ENCODE results near the gene SPRYD3.
A peak's percentile ranks its signal among the peaks of the same experiment; 100 is the strongest.
"Not testable (repeated sequence)": the region's sequence is repeated elsewhere in the genome, so short reads cannot be mapped to it uniquely, and the experiment has no call there.

The SPRYD3 gene

GRCh38 chr12:53101931-53102781 is 23.0 kb upstream of the SPRYD3 start:
- DNase-seq: no peak

DNA sequence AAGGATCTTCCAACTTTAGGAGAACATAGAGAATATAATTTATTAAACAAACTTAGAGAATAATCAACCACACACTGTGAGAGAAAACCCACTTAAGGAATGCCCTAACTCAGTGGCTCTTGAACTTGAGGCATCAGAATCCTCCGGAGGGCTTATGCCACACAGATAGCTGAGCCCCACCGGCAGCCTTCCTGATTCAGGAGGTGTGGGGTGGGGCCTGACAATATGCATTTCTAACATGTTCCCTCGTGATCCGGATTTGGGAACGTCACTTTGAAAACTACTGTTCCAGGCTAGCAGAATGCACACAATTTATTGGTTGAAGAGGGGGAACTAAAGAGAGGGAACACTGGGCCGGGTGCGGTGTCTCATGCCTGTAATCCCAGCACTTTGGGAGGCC is 22.1 kb upstream of the SPRYD3 start:
- no peak for DNase-seq

DNA sequence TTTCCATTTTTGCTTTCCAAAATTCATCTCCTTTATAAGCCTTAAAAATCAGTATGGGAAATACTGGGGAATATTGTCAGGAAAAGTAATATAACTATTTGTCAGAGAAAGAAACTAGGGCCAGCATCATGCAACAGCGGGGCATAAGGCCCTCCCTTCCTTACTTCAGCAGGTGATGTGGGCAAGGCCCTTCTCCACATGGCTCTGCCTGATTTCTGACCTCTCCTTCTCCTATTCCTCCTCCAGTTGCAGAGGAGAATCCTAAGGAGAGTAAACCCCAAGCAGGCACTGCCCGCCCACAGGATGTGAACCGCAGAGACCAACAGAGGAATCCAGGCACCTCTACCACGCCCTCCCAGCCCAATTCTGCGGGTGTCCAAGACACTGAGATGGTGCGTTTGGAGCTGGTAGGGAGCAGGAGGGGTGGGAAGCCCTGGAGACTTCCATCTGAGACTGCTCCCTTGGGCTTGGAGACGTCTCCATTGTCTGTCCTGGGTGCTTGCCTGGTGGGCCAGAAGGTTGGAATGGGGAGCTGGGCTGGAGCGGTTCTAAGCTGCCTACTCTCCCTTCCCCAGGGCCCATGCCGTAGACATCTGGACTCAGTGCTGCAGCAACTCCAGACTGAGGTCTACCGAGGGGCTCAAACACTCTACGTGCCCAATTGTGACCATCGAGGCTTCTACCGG is 21.4 kb upstream of the SPRYD3 start:
- DNase-seq: no peak

GRCh38 chr12:53099071-53099882 is 20.1 kb upstream of the SPRYD3 start:
- peak; percentile 53 for DNase-seq

DNA sequence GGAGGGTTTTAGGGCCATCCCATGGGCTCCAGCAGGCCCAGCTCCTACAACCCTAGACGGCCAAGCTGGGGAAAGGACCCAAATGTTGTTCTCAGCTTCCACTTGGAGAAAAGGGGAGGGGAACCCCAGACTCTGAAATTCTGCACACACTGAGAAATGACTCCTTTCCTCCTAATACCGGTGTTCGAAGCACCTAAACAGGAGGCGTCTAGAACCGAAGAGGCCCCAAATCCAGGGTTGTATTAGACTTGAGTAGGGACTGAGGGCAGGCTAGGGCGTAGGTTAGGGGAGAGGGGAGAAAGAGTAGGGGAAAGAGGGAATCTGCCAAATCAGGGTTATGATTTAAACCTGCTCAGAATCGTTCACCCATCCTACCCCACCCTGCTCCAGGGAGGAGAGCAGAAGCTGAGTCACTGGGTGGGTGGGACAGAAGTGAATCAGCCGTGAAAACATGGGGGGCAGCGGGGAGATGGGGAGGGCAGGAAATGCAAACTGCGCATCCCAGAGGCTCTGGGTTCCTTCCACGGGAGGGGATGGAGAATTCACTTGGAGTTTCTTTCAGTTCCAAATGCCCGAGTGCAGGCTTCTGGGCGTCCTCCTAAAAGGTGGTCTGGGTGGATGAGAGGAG is 19.3 kb upstream of the SPRYD3 start:
- DNase-seq: no peak

- DNase-seq: no peak
Measured at GRCh38 chr12:53097564-53098353, 18.6 kb upstream of the SPRYD3 start, which contains the start of gene IGFBP6. Gene IGFBP6, plus strand, starts transcription at chr12:53097667. Its CDS starts 51 bp downstream, at chr12:53097718.

- no peak for DNase-seq
Measured at GRCh38 chr12:53097207-53097563, 18.0 kb upstream of the SPRYD3 start.

DNA sequence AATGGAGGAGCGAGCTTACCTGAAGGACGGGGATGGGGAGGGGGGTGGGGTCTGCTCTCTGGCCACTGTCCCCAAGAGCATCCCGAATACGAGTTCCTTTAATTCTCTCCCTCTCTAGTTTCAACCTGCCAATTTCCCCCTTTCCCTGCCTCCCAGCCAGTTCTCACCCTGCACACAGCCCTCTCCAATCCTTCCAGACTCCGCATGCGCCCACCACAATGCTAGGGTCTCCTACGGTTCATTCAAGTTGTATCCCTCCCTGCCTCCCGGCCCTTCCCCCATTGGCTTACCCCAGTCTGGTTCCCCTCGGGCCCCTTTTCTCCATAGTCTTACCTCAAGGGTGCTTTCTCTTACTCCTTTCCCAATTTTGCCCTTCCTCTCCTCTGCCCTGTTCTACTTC is 17.6 kb upstream of the SPRYD3 start:
- no peak for DNase-seq

GRCh38 chr12:53096089-53096741 is 17.0 kb upstream of the SPRYD3 start:
- no peak for DNase-seq

GRCh38 chr12:53095596-53095895 is 16.4 kb upstream of the SPRYD3 start:
- not testable (repeated sequence) for DNase-seq

DNA sequence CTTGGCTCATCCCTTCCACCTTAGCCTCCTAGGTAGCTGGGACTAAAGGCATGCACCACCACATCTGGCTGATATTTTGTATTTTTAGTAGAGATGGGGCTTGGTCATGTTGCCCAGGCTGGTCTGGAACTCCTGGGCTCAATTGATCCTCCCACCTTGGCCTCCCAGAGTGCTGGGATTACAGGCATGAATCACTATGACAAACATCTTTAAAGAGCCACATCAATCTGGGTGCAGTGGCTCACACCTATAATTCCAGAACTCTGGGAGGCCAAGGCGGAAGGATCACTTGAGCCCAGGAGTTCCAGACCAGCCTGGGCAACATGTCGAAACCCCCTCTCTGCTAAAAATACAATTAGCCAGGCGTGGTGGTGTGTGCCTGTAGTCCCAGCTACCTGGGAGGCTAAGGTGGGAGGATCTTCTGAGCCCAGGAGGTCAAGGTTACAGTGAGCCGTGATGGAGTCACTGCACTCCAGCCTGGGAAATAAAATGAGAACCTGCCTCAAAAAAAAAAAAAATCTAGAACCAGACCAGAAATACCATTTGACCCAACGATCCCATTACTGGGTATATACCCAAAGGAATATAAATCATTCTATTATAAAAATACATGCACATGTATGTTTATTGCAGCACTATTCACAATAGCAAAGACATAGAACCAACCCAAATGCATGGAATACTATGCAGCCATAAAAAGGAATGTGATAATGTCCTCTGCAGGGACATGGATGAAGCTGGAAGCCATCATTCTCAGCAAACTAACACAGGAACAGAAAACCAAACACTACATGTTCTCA is 15.8 kb upstream of the SPRYD3 start:
- DNase-seq: not testable (repeated sequence)

- DNase-seq: no peak
Measured at GRCh38 chr12:53094394-53094787, 15.2 kb upstream of the SPRYD3 start.

DNA sequence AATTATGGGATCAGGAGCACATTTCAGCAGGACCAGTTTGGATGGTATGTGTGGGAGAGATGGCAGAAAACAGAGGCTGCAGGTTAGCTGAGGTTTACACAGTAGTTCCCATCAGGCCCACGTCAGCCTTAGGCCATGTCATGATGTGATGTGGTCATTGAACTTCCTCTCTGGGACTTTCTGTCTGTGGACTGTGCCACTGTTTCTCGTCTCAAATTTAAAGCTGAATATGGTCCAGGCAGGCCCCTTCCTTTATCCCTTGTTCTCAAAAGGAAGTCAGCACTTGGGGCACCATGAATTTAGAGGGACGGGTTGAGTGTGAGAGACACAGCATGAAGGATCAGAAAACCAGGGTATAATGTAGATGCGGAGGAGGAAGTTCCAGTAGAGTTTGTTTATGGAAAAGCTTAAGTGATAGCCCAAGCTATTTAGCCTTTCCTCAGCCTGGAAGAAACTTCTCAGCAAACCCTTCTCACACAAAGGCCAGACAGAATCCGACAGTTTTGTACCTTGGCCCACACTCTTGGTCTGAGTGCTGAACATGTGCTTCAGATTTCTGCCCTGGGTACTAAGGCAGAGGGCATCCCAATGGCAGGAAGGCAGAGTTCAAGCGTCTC is 14.7 kb upstream of the SPRYD3 start:
- no peak for DNase-seq

DNA sequence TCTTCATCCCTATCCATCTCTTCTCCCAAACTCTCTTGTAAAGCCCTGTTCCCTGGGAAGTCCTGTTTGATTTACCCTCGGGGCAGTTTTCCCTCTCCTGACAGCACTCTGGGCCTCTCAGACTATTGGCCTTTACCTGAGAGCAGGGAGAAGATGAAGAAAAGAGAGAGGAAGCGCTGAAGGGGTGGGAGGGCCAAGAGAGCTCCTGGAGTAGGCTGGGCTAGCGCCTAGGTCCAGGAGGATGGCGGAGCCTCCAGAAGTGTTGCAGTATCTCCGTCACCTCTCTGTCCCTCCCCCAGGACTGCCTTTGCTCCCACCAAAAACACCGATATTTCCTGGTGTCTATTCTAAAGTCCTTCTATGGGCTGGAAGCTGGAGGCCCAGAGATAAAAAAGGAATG is 12.6 kb upstream of the SPRYD3 start:
- no peak for DNase-seq

GRCh38 chr12:53090554-53090953 is 11.4 kb upstream of the SPRYD3 start:
- DNase-seq: no peak

- no peak for DNase-seq
Measured at GRCh38 chr12:53090105-53090504, 10.9 kb upstream of the SPRYD3 start.

DNA sequence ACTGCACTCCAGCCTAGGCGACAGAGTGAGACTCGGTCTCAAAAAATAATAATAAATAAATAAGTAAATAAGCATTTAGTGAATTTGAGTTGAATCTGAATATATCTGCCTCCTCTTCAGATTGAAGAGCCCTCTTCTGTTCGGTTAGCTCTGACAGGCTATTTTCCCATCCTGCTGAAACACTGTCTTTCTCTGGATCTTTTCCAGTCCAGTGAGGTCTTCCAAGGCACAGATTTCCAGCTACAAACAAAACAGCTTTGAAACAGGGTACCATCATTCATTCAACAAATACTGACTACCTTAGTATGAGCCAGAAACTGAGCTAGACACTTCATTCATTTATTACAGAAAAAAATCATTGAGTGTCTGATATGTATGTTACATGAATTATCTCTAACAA is 7.2 kb upstream of the SPRYD3 start:
- no peak for DNase-seq

- DNase-seq: no peak
Measured at GRCh38 chr12:53082637-53083175, 3.5 kb upstream of the SPRYD3 start.

DNA sequence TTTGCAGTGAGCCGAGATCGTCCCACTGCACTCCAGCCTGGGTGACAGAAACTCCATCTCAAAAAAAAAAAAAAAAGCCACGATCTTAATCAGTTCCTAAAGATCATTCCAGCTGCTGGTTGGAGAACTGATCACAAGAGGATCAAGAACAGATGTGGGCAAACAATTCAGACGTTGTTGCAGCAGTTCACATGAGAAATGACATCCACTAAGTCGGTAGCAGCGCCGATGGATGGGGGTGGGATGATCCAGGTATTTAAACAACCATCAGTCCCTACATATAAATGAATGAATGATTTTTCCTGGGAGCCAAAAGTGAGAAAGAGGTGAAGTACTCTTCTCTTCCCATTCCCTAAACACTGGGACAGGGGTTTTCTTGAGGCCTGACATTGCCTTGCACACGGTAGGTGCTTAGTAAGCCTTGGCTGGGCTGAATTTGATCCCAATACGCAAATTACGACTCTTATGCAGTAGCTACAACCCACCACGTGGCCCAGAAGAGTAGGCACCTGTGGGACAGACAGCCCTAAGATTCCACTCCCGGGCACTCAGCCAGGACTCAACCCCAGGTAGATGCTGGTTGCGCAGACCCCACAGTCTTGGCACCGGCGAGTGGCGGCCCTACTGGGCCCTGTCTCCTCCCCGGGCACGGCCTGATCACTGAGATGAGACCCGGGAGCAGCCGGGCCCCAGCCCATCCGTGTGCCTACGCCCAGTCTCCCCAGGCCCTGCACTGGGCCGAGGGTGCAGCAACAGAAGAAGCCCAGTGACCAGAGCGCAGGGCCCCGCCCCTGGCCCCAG is 565 bp downstream of the SPRYD3 start:
- no peak for DNase-seq
